HG03097 (cell line): ENCODE measurements around the gene CORO2B.

Experiments
- ATAC-seq: cut with Tn5 transposase; IDR thresholded peaks from one replicate; pipeline ENCODE4 v1.9.1; 2021; ENCODE audit not compliant: unreplicated experiment, low FRiP score

Gene CORO2B

GRCh38 chr15:68571582-68571981 lies 7.2 kb upstream of the CORO2B start:
- no peak for ATAC-seq

- no peak for ATAC-seq
Measured at GRCh38 chr15:68572309-68572708, 6.5 kb upstream of the CORO2B start.

- no peak for ATAC-seq
Measured at GRCh38 chr15:68572921-68573320, 5.9 kb upstream of the CORO2B start.

GRCh38 chr15:68574046-68574445 lies 4.7 kb upstream of the CORO2B start:
- no peak for ATAC-seq

GRCh38 chr15:68574629-68575028 lies 4.2 kb upstream of the CORO2B start:
- ATAC-seq = no peak

- ATAC-seq = no peak
Measured at GRCh38 chr15:68576235-68576892, 2.4 kb upstream of the CORO2B start.

- ATAC-seq = no peak
Measured at GRCh38 chr15:68578175-68578979, 416 bp upstream of the CORO2B start.

- no peak for ATAC-seq
Measured at GRCh38 chr15:68580026-68580882, 1.5 kb downstream of the CORO2B start.

- no peak for ATAC-seq
Measured at GRCh38 chr15:68580883-68581155, 2.0 kb downstream of the CORO2B start.

GRCh38 chr15:68581725-68582124 lies 2.9 kb downstream of the CORO2B start:
- no peak for ATAC-seq

- no peak for ATAC-seq
Measured at GRCh38 chr15:68582236-68582635, 3.4 kb downstream of the CORO2B start.

- no peak for ATAC-seq
Measured at GRCh38 chr15:68582864-68583263, 4.1 kb downstream of the CORO2B start.

GRCh38 chr15:68583321-68583720 lies 4.5 kb downstream of the CORO2B start:
- no peak for ATAC-seq

GRCh38 chr15:68583936-68584755 lies 5.4 kb downstream of the CORO2B start:
- ATAC-seq = no peak

GRCh38 chr15:68584756-68585573 lies 6.2 kb downstream of the CORO2B start:
- no peak for ATAC-seq

GRCh38 chr15:68585574-68586273 lies 6.9 kb downstream of the CORO2B start:
- ATAC-seq = no peak

- no peak for ATAC-seq
Measured at GRCh38 chr15:68586274-68586961, 7.6 kb downstream of the CORO2B start.

- ATAC-seq = no peak
Measured at GRCh38 chr15:68587769-68588385, 9.1 kb downstream of the CORO2B start.
